ENCODE results near the gene C2CD4C.

The C2CD4C gene

DNA sequence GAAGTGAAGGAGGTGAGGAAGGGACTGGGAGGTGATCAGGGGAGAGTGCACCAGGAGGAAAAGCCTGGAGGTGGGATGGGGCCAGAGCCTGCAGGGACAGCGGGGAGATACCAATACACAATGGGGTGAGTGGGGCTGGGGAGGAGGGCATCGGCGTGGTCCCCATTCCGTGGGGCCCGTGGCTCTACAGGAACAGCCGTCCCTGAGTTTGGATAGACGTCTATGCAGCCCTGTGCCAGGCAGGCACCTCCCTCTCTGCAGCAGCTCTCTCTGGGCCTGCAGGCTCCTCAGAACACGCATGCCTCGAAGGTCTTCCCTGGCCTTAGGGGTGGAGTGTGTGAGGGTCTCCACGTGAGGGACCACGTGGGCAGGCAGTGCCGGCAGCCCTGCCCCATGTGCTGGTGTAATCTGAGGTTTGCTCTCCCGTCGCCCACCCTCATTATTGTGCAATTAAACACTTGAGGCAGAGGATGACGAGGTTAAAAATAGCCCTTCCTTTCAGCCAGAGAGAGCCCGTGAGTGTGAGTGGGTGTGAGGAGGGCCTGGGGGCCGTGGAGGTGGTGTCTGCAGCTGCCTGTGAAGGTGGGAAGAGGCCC is 16.5 kb downstream of the C2CD4C start:
- H3K4me3 ChIP-seq (ENCODE audit: low read length): no peak overlapping the region
- DNase-seq (ENCODE audit: low read depth): no peak
- TF ChIP-seq, protein P1, sequence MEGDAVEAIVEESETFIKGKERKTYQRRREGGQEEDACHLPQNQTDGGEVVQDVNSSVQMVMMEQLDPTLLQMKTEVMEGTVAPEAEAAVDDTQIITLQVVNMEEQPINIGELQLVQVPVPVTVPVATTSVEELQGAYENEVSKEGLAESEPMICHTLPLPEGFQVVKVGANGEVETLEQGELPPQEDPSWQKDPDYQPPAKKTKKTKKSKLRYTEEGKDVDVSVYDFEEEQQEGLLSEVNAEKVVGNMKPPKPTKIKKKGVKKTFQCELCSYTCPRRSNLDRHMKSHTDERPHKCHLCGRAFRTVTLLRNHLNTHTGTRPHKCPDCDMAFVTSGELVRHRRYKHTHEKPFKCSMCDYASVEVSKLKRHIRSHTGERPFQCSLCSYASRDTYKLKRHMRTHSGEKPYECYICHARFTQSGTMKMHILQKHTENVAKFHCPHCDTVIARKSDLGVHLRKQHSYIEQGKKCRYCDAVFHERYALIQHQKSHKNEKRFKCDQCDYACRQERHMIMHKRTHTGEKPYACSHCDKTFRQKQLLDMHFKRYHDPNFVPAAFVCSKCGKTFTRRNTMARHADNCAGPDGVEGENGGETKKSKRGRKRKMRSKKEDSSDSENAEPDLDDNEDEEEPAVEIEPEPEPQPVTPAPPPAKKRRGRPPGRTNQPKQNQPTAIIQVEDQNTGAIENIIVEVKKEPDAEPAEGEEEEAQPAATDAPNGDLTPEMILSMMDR (conservative IDR thresholded peaks at IDR 0.05; ENCODE audit: low read depth, low read length): no peak

DNA sequence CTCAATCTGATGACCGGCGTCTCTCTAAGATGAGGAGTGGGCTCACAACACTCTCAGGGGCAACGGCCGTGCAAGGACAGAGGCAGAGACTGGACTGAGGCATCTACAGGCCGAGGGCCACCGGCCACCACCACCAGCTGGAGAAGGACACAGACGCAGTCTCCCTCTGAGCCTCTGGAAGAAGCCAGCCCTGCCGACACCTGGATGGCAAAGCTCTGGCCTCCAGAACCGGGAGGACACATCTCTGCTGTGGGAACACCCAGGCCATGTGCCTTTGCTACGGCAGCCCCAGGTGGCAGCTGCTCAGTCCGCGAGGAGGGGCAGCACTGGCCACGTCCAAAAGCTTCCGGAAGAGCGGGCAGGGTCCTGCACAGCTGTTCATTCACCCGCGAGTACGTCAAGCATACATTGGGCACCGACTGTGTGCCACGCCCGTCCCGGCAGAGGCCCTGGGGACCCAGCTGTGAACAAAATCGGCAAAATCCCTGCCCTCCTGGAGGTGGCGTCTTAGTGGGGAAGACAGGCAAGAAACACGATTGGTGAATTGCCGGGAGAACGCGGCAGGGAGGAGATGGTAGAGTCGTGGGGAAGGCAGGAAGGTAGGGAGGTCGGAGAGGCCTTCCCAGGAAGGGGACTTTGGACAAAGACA is 17.1 kb downstream of the C2CD4C start:
- no peak overlapping the region for H3K4me3 ChIP-seq (ENCODE audit: low read length)
- no peak for DNase-seq (ENCODE audit: low read depth)

DNA sequence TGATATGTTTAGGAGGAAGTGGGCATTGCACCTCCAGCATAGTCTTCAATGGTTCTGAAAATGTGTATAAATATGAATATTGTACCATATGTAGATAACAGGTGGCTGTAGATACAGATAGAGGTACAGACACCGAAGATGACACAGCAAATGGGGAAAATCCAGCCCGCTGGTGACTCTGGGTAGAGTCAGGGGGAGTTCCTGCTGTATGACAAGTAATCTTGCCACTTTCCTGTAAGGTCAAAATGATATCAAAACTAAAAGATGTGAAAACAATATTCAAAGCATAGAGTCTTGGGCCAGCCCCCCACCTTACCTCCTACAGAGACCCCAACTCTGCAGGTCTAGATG is 17.8 kb downstream of the C2CD4C start:
- TF ChIP-seq, protein P1 (conservative IDR thresholded peaks at IDR 0.05; ENCODE audit: low read depth, low read length): no peak
- no peak for DNase-seq (ENCODE audit: low read depth)
- H3K4me3 ChIP-seq (ENCODE audit: low read length): no peak overlapping the region

More for the DNA sequence above, 17.1 kb downstream of the C2CD4C start:
- TF ChIP-seq, protein P1 (conservative IDR thresholded peaks at IDR 0.05; ENCODE audit: low read depth, low read length): no peak

DNA sequence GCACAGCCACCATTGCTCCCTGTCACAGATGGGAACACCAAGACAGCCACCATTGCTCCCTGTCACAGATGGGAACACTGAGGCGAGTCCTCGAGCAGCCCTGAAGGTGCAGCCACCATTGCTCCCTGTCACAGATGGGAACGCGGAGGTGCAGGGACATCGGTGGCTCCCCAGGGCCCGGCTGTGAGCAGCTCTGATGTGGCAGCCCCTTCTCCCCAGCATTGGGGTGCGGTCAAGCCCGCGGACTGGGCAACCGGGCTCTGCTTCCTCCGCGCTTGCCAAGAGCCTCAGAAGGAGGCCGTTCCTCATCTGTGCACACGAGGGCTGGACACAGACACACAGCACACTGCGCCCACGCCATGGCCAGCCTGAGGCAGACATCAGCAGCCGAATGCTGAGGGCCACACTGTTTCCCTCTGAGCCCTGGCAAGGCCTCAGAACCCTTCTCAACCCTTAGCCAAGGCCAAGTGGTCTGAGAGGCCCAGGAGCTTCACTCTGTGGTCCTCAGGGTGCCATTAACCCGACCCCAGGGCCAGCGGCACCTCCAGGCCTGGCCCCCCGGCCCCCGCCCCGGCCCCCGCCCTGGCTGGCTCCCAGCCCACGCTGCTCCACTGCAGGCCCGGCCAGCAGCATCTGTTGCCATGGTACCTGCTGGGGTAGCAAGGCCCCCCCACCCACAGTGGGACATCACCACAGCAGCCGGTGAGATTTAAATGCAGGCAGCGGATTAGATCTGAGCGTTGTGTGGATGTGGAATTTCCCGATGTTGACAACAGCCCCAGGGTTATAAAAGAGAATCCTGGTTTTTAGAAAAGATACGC is 18.4 kb downstream of the C2CD4C start:
- TF ChIP-seq, protein P1 (conservative IDR thresholded peaks at IDR 0.05; ENCODE audit: low read depth, low read length): no peak
- no peak for DNase-seq (ENCODE audit: low read depth)

DNA sequence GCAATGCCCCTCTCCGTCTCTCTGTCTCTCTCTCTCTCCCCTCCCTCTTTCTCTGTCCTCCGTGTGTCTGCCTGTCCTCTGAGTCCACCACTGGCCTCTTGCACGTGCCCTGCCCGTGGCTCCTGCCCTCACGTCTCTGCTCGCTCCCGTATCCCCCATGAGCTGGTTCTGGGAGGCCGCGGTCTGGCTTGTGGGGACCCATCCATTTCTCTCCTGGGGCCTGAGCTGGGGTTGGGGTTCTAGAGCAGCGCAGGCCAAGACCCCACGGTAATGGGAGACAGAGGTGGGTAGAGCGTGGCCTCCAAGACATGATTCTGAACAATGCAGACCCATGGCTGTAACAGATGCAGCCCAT is 19.0 kb downstream of the C2CD4C start:
- no peak for DNase-seq (ENCODE audit: low read depth)
- H3K4me3 ChIP-seq (ENCODE audit: low read length): no peak overlapping the region
- TF ChIP-seq, protein P1 (conservative IDR thresholded peaks at IDR 0.05; ENCODE audit: low read depth, low read length): no peak

More for the DNA sequence above, 18.4 kb downstream of the C2CD4C start:
- no peak overlapping the region for H3K4me3 ChIP-seq (ENCODE audit: low read length)

DNA sequence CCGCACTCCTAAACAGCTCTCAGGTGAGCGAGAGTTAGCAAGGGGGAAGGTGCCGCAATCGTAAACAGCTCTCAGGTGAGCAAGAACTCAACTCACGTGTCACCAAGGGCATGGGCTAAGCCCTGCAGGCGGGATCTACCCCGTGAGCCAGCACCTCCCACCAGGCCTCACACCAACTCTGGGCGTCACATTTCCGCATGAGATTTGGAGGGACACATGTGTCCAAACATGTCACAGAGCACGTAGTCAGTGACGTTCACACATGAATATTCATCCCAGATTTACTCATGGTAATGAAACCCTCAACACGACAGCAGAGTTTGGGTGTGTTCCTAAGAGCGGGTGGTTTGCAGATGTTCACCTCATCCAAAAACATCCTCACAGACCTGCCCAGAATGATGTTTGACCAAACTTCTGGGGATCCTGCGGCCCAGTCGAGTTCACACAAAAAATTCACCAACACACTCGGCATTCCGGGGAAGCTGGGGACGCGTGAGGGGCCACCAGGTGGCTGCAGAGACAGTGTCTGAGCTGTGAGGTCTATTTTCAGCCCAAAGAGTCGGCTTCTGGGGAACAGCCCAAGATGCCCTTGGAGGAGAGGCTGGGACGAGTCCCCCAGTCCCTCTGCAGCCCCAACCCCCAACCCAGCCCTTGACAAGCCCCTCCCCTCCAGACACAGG is 19.6 kb downstream of the C2CD4C start:
- TF ChIP-seq, protein P1 (conservative IDR thresholded peaks at IDR 0.05; ENCODE audit: low read depth, low read length): no peak
- H3K4me3 ChIP-seq (ENCODE audit: low read length): no peak overlapping the region
- no peak for DNase-seq (ENCODE audit: low read depth)

Data from retinal pigment epithelial cell (primary cell).